NCI-H187 (cell line): Measurements from ENCODE around the gene KRT32.

Experiments used
- DNase-seq, 2 experiments: peaks; one replicate each; lab custom pipeline; 2025; lab: John Stamatoyannopoulos, UW

Gene KRT32

DNA sequence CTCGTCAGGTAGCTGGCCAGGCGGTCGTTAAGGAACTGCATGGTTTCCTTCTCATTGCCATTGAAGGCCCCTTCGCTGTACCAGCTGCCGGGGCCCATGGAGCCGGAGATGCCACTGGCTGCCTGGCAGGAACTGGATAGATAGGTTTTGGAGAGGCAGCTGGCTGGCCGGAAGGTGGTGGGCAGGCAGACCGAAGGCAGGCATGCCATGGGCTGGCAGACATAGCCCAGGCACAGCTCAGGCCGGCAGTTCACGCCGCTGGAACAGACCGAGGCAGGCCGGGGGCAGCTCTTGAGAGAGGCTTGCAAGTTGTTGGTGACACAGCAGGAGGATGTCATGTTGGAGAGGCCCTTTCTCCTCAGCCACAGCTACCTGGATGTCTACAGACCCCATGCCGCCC, at the start of gene KRT32:
KRT32 (minus strand) TSS at position 399 of the 400 bp plus-strand sequence; CDS start at position 338, 61 bp downstream.
- DNase-seq, result no peak

DNA sequence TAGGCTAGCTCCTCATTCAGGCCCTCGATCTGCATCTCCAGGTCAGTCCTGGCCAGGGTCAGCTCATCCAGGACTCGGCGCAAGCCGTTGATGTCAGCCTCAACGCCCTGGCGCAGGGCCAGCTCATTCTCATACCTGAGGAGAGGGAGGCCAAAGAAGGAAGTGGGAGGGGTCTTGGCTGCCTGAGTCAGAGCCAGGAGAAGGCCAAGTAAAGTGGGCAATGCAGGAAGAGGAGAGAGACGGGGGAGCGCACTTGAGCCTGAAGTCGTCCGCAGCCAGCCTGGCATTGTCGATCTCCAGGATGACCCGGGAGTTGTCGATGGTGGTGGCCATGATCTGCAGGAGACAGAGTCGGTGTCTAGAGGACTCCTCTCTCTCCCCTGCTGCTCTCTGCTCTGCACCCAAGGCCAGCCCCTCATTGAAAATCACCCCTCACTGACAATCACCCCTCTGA, 49.7 kb upstream of the KRT32 start:
- DNase-seq, result no peak

- DNase-seq, result no peak
These were observed 49.1 kb upstream of the KRT32 start for GRCh38 chr17:41516147-41516829.

DNA sequence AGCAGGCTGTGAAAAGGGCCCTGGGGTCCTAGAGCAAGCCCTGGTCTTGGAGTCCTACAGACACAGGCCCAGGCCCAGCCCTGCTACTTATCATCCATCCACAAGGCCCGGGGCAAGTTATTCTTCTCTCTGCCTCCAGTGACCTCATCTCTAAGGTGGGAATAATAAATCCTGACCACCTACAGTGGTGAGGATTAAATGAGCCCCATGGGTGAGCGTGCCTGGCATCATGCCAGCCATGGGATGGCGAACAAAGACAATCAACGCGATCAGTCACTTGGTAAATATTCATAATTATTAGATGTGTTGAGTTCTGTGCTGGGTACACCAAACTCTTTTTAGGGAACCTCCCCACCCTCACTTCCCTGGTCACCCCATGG, 46.0 kb upstream of the KRT32 start:
- DNase-seq, result no peak

DNA sequence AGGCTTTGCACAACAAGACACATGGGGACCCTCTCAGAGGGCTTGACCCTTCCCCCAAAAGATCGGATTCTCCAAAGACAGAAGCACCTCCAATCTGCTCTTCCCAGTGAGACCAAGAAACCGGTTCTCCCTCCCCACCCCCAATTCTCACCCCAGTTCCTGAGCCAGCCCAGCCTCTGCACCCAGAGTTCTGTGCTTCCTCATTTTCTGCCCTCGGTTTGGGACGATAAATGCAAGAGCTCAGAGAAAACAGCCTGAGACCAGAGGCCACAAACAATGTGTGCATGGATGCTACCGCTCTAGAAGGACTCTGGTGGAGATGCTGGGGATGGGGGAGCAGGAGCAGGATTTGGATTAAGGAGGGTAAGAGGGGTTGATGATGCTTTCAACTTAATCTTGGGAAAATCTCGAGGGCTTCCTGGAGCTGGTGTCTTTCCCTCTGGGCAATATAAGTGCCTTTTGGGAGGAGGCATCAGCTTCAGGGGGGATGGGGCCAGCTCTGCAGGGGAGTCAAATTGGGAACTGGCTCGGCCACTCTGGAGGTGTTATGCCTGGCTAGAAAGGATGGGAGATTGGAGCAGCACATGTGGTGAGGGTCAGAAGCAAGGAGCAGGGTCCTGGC, 45.5 kb upstream of the KRT32 start:
- DNase-seq, result no peak

GRCh38 chr17:41511716-41512115, 44.5 kb upstream of the KRT32 start:
- no peak for DNase-seq

- DNase-seq, result no peak
These were observed 43.9 kb upstream of the KRT32 start for GRCh38 chr17:41511116-41511515.

DNA sequence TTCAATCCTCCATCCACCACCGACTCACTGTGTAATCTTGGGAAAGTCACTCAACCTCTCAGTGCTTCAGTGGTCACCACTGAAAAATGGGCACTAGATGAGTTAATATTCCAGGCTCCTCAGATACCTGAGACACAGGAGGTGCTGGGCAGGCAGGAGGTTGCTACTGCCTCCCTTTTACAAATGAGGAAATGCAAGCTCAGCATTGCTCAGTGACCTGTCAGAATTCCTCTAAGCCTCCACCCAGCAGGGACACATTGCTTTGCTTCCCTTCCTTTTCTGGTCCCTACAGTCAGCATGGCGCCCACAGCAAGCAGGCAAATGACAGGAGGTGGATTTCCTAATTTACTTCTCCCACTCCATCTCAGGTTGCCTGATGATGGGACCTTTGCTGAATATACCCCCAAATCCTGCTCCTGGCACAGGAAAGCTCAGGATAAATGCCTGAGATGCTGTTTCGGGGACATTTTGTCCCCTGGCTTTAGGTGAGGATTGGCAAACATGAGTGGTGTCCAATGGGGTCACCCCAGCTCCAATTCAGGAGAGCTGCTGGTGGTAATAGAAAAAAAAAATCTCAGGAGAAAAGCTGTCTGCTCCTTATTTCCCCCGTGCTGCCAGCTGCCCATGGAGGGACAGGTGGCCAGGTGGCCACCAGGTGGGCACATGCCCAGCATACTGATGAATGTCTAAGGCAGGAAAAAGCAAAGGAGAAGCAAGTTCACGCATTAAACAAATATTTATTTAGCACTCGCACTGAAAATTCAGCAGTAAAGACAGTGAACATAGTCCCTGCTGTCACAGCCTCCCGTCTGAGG, 43.3 kb upstream of the KRT32 start:
- no peak for DNase-seq

- no peak for DNase-seq
These were observed 40.2 kb upstream of the KRT32 start for GRCh38 chr17:41507315-41507880.

- no peak for DNase-seq
These were observed 38.9 kb upstream of the KRT32 start for GRCh38 chr17:41505809-41506767.

DNA sequence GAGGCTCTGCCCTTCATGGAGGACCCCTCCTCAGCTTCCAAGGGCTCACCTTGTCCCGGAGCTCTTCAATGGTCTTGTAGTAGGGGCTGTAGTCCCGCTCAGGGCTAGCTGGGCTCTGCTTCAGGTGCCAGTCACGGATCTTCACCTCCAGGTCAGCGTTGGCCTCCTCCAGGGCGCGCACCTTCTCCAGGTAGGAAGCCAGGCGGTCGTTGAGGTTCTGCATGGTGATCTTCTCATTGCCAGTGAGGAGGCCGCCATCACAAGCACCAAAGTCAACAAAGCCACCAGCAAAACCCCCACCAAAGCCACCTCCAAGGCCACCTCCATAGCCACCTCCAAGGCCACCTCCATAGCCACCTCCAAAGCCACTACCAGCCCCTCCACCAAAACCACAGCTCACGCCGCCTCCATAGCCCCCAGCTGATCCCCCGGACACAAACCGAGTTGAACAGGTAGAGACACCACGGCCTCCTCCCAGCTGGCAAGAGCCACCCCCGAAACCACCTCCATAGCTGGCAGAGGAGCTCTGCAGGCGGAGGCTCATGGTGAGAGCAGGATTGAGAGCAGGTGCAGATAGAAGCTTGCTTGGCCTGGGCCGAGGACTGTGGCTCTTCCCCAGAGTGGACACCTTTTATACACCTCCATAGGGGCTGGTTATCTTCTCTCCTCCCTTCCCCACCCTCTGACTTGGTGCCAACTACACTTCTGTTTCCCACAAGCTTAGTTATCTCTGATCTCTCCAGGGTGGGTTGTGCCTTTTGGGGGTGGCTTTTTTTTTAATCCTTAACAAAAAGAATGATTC, 38.0 kb upstream of the KRT32 start, which contains the start of gene KRT13:
KRT13 (minus strand) TSS at position 606 of the 802 bp plus-strand sequence; CDS start at position 544, 62 bp downstream.
- DNase-seq, result no peak

GRCh38 chr17:41504246-41504977, 37.2 kb upstream of the KRT32 start:
- DNase-seq, result no peak

GRCh38 chr17:41503202-41503601, 36.0 kb upstream of the KRT32 start:
- DNase-seq, result no peak

DNA sequence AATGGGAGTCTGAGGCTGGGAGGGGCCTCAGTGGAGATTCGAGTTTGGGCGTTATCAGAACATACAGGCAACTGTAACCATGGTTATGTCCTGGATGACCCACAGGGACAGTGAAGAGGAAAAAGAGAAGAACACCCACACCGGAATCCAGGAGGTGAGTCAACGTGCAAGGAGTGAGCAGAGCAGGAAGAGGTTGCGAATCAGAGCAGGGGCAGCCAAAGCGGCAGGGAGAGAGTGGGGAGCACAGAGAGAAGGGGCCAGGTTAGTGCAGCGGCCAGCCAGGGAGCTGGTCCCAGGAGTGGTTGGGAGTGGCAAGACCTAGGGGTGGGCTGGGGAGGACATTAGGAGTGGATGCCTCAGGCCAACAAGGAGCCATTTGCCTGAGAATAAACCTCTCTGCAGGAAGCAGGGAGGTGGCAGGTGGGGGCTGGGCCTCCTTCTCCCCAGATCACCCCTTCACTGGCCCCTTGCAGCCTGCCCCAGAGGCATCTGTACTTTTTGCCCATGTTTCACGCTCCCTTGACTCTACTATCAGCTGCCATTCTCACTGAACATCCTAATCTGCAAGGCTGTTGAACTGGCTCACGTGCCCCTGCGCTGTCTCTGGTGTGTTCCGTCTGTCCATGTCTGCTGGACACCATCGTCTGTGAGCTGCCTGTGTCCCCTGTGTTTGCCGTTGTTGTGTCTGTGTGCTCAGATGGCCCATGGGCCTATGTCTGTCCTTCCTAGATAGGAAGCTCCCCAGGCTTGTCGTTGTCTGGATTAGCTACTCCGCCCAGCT, 33.1 kb upstream of the KRT32 start:
- no peak for DNase-seq

DNA sequence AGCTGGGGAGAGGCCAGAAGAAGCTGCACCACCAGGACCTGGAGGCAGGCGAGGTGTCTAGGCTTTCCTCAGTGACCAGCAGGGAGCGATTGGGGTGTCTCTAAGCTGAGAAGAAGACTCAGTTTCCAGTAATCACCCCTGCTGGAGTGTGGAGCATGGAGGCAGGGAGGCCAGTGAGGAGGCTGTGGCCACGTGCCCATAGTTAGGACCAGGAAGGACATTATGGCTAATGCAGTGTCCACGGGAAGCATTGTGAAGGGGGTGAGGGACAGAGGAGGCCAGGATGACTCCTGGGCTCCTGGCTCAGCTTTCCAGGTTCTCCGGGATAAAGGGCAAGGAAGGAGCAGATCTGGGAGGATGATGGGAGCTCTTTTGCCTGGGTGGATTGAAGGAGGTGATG, 32.5 kb upstream of the KRT32 start:
- no peak for DNase-seq

- no peak for DNase-seq
These were observed 31.1 kb upstream of the KRT32 start for GRCh38 chr17:41498276-41498675.

DNA sequence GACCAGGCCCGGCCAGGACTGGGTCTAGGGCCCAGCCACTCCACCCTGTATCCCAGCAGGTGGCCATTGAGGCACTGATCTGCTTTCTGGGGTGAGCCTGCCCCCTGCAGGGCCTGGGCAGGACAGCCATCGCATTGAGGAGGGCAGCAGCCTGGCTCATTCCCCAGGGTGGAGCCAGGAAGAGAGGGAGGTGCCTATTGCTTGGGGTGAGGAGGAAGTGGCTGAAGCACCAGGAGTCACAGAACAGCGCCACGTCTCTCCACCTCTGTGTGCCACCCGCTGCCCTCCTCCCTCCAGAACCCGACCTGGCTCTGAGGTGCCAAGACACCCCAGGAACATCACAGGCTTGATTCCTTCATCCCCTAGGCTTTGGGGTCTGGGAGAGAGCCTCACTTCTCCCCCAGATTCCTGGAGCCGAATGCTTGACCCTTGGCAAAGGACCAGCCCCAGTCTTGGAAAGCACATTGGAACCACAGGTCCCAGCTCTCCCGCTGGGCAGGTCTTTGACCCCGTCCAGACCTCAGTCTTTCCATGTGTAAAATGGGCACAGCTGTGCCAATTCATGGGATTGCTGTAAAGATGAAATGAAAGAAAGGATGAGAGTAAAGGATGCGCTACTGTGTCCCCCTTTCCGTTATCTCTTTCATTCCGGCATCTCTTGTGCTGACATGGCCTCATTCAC, 29.8 kb upstream of the KRT32 start:
- DNase-seq, result peak in 1 of 2 experiments; percentile 27

- no peak for DNase-seq
These were observed 27.3 kb upstream of the KRT32 start for GRCh38 chr17:41494524-41494923.
